GM19397 (cell line): Measurements from ENCODE around the gene CD24.
"Not testable (repeated sequence)": the region's sequence is repeated elsewhere in the genome, so short reads cannot be mapped to it uniquely, and the experiment has no call there.

ENCODE experiments used
- ATAC-seq: cut with Tn5 transposase; IDR thresholded peaks from one replicate; pipeline ENCODE4 v1.9.1; 2021; ENCODE audit warnings: mild to moderate bottlenecking, moderate library complexity; ENCODE audit not compliant: unreplicated experiment

Gene CD24, protein sequence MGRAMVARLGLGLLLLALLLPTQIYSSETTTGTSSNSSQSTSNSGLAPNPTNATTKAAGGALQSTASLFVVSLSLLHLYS

DNA sequence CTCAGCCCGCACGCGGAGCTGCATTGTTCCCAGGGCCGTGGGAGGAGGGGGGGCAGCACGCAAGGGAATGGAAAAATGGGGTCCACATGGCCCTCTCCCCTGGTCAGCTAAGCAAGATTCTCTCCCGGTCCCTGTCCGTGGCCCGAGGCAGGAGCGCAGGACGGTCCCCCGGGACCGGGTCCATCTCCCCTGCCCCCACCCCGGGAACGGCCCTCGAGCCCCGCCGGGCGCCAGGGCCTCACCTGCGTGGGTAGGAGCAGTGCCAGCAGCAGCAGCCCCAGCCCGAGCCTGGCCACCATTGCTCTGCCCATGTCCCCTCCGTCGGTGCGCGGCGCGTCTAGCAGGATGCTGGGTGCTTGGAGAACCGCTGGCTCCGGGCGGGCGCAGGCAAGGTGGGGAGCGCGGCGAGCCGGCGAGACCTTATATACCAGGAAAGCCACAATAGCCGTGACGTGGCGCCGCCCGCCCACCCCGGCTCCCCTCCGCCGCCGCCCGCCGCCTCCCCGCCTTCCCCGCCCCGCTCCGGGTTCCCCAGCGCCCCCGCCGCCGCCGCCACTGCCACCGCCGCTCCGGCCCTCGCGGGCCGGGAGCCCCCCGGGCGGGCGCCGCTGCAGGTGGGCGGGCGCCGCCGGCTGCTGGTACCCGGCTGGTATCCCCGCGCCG lies at the start of gene CD24:
TSS of gene CD24 (minus strand) at position 394 of the 663 bp plus-strand sequence. CDS start at position 311, 83 bp downstream.
- ATAC-seq, result peak; percentile 33

DNA sequence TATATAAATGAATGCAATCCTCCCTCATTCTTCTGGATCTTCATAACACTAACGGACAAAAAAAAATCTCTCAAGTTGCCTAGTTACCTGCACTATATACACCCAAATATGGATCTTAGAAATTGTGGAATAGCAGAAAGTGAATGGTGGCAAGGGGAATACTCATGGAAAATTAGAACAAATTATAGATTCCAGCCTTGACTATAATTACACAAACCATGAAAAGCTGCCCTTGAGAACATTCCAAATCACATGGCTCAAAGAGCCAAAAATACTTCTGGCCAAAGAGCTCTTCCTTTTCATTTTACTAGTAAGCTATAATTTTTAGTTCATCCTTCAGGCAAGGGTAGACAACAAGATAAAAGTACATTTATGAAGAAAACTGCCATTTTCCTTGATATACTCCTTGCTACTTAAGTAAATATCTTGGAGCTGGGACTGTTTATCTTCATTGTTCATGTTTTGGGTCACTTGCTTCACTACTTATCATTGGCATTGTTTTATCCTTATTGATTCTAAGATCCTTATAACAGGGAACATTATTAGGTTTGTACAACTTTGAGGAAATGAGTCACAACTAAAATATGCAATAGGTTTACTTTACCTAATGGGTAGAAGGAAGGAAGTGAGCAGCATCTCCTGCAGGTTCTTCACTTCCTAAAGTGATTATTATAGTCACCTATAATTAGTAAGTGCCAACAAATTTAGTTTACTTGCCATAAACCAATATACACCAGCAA lies 47.1 kb upstream of the CD24 start:
- no peak for ATAC-seq

DNA sequence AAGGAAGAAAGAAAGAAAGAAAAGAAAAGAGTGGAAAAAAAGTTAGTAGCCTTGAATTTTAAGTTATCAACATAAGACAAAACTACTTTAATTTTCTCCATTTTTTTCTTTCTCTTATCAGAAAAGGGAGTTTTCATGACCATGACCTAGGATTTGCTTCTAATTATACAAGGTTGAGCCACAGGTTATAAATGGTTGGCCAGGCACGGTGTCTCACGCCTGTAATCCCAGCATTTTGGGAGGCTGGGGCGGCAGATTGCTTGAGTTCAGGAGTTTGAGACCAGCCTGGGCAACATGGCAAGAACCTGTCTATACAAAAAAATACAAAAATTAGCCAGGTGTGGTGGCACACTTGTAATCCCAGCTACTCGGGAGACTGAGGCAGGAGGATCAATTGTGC lies 45.7 kb upstream of the CD24 start:
- ATAC-seq, result no peak

DNA sequence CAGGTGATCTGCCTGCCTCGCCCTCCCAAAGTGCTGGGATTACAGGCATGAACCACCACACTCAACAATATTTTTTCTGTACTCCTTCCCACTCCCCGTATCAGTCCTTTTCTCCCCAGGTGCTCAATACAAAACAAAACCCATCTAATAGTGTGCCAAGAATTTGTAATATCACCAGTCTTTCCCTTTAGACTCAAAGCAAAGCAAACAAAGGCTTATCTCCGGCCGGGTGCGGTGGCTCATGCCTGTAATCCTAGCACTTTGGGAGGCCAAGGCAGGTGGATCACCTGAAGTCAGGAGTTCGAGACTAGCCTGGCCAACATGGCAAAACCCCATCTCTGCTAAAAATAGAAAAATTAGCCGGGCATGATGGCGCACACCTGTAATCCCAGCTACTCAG lies 45.1 kb upstream of the CD24 start:
- ATAC-seq, result not testable (repeated sequence)

DNA sequence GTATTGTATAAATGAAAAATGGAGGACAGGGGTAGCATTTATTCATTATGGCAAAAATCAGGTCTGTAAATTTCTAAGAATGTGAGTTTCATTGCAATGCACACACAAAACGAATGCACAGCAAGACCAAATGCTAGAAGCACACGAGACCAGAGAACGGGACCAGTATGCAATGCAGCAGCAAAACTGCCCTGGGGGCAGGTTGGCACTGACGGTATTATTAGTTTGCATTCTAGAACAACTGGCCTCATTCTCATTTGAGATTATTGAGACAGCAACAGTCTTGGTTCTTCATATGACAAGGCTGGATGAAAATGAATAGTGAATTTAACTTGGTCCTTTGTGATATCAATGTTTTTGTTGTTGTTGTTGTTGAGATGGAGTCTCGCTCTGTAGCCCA lies 44.5 kb upstream of the CD24 start:
- ATAC-seq, result no peak

DNA sequence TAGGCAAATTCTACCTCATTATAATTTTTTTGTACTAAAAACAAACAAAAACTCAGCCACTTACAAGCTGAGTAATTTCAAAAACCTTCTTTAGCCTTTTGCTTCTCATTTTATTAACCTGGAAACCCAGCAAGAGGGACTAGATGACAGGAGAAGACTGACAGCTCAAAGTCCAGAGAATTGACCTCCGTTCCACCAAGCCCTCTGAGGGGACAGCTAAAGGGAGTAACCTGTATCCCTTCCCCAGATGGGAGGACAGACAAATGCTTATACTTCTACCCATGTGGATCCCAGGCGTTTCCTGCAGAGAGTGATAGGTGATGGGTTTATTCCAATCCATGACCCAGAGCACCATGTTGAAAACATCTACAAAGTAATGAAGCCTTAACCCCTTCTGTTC lies 35.0 kb upstream of the CD24 start:
- no peak for ATAC-seq

DNA sequence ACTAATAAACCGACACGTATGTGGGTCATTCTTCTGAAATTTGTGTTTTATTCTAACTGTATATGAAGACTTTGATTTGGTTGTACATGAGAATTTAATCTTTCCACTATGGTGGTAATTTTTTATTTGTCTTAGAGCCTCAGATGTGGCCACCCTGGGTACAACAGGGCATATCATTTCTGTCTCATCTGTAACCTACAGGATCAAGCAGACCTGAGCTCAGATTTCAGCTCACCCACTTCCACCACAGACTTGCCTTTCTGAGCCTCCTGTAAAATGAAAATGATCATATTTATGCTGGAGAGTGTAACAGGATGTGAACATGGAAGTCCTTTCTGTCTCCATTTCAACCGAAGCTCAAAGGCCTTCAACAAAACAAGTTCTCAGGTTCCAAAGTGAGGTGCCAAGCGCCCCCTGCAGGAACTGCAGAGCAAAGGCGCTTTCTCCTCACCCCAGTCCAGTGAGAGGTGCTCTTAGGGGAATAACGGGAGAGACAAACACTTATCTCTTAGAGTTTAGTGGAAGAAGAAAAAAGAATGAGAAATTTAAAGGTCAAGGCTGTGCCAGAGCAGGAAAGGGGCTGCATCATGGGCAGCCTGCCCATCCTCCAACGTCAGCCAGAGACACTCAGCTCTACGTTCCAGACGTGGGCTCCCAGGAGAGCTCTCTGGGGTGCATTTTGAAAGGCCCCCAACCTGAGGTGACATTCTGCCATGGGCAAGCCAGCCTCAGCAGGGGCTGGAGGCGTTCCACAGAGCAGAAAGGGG lies 23.0 kb upstream of the CD24 start:
- no peak for ATAC-seq

DNA sequence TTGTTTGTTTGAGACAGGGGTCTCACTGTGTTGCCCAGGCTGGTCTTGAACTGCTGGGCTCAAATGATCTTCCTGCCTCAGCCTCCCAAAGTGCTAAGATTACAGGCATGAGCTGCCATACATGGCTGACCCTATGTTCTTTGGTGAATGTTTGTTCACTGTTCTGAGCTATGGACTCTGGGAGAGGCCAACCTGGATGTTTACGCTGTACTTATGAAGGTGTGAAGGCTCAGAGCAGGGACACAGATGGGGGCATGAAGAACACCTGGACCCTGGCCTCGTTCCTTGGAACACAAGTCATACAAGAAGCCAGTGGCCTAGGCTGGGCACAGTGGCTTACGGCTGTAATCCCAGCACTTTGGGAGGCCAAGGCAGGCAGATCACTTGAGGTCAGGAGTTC lies 21.1 kb upstream of the CD24 start:
- no peak for ATAC-seq

DNA sequence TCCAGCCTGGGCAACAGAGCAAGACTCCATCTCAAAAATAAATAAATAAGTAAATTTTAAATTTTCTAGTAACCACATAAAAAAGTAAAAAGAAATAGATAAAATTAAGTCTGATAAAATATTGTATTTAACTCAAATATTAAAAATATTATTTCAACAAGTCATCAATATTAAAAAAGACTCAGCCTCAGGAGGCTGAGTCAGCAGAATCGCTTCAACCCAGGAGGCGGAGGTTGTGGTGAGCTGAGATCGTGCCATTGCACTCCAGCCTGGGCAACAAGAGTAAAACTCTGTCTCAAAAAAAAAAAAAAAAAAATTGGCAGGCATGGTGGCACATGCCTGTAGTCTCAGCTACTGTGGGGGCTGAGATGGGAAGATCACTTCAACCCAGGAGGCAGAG lies 15.2 kb upstream of the CD24 start:
- ATAC-seq, result not testable (repeated sequence)

DNA sequence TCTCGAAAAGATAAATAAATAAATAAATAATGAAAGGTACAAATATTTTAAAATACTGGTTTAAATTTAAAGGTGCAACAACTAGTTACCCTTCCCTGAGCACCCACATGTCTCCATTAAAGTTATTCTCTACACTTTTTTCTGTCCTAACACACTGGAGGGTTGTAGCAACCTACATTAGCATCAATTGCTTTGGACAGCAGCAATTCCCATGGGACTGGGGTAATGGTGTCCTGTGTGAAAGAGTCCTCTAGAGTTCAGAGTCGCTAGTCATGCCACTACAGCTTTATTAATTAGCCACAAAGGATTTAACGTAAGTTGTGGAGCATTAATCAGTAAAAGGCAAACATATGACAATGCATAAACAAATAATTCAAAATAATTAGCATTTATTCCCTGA lies 14.1 kb upstream of the CD24 start:
- no peak for ATAC-seq

DNA sequence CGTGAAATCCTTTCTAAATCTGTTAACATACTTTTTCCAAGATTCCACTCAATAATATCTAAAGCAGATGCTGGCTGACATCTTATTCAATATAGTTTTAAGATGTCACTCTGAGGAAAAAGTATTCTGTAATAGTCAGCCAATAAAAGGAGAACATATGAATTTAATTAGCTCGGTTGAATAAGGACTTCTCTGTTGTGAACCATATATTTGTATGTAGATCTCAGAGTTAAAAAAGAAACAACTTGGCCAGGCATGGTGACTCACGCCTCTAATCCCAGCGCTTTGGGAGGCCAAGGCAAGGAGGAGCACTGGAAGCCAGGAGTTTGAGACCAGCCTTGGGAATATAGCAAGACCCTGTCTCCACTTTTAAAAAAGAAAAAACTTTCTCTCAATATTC lies 7.4 kb upstream of the CD24 start:
- no peak for ATAC-seq

DNA sequence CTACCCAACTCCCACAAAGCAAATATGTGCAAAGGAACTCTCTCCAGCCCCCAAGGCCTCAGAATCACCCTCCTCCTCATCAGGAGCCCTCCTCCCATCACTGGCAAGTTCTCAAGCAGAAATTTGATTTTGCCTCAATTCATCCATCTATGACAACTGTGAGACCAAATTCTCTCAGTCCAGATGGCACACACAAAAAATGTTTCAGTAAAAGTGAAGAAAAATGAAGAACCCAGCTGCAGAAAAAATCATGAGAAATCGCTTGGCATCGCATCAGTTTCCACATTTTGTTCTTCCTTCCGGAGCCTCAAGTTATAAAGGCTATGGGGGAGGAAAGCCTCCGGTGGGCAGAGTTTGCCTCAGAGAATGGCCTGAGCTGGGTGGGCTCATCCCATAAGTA lies 6.4 kb upstream of the CD24 start:
- no peak for ATAC-seq

DNA sequence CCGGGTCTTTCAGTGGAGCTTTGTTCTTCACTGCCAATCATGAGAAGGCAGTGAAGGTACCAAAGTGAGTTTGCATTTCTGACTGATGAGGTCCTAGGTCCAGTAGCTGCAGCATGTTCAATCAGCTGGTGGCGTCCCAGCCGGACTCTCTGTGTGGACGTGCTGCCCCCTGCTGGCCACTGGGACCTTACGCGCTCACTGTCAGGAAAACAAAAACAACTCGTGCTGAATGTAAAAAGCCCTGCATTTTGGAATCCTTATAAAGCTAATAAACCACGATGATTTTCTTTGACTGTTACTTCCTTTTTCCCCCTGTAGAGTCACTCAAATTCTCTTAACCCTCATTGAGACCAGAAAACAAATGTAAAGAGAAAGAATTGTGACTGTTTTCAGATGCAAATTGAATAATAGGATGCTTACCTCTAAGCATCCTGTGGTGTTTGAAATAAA lies 4.9 kb upstream of the CD24 start:
- no peak for ATAC-seq

DNA sequence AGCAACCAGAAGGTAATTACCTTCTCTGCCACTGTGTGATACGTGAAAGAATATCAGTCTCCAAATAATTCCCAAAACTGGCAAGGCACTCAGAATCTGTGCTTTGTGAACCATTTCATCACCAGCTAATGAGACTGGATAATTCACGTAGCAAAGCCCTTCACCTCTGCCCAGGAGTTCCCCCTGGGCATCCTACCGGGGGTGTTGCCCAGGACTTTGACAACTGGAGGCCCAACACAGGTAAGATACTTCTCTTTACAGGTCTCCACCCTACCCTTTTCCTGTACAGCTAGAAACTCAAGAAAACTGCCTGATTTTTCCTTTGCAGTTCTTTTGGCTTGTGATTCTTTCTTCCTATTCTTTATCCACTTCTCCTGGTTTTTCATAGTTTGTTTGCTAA lies 2.7 kb upstream of the CD24 start:
- ATAC-seq, result no peak

DNA sequence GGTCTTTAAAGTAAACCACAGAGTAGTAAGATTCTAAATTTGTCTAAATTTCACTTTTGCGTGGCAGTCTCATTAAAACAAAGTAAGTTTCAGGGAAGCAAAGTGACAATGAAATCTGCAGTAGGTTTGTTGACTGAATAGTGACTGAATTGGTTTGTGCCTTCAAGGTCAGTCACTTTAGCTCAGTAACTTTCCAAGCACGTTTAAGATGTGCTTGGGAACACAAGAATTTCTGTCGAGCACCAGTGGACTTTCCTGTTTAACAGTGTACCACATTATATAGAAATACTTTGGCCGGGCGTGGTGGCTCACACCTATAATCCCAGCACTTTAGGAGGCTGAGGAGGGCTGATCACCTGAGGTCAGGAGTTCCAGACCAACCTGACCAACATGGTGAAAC lies 1.7 kb upstream of the CD24 start:
- ATAC-seq, result no peak

DNA sequence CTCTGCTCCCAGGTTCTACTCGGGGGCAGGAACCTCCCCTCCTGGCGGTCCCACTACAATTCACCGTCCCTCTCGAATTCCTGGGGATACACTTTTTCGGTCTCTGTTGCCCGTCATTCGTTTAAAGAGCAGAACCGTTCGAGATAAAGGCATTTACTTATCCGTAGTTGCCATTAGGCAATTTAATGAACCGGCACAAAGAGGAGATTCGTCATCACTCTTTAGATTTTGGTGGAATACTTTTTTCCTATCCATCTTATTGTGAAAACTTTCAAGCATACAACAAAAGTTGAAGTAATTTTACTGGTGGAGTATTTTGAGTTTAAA lies 1.2 kb upstream of the CD24 start:
- no peak for ATAC-seq

DNA sequence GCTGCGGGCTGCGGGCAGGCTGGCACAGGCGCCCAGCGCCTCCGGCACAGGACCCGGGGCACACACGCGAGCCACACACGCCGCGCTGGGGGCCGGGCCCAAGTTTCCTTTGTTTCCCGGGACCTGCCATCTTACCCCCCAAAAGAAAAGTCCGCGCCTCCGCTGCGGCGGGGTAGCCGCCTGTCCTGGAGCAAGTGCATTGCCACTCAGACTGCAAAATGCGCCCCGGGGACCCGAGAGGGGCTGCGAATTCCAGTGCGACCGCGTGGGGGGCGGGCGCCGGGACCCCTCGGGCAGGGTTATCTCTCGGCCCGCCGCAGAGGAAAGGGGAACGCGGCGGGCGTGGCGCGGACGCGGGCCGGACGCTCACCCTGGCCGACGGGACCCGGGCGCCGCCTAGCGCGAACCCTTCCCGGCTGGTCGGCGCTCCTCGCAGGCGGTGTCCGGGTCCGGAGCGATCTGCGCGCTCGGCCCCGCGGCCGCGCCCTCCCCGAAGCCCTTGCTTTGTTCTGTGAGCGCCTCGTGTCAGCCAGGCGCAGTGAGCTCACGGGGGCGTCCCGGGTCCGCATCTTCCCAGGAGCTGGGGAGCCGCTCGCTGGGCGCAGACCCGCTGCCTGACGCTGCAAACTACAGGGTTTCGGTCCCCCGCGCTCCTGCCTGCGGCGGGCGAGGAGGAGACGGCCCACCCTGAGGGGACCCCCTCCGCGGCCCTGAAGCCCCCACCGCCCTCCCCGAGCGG lies 639 bp upstream of the CD24 start:
- ATAC-seq, result peak; percentile 68

DNA sequence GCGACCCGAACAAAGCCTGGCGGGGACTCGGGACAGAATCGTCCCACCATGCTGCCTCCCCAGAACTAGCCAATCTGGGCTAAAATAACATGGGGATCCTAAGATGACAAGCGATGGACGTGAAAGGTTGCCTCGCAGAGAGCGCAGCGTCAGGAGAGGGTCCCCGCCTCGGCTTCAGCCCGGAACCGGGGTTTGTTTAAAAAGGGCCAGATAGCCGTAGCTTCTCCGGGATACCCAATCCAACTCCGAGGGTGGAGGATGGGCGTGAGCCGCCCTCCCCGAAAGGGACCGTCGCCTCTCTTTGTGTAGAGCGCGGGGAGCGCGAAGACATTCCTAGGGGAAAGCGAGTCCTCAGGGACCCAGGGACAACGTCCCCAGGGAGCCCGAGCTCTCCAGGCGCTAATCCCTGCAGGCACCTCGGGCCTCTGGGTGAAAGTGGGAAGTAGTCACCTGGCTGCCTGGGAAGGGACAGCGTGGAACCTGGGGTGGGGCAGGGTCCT lies 643 bp downstream of the CD24 start:
- ATAC-seq, result no peak

DNA sequence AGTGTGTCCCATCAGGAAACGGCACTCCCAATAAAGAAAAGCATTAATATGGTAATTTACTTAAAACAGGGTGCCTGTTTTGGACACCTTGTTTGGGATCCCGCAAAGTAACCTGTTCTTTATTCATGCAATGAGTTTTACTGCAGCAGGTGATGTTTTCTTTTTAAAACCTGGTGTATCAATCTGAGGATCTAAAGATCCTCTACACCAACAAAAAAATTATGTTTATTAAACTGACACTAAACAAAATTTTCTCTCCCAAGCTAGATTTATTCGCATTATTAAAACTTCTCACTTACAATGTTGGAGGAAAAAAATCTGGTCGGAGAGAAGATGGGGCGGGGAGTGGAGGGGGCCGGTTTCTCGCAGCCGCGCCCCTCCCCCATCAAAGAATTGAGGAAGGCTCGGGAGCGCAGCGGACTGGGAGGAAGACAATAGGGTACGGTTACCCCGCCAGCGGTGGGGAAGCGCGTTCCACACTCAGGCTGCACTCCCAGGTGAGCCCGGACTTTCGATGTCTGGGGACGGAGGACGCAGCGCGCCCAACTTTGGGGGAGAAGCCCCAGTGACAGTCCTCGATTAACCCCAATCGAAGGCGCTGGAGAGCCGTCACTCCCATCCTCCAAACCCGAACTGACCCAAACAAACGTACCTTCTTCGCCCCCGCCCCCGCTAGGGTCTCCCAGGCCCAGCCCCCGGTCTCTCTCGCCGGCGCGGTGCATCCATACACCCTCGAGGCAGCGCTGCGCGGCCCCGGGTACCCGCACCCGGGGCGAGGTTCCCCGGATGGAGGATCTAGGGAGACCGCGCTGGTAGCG lies 1.3 kb downstream of the CD24 start:
- ATAC-seq, result no peak

DNA sequence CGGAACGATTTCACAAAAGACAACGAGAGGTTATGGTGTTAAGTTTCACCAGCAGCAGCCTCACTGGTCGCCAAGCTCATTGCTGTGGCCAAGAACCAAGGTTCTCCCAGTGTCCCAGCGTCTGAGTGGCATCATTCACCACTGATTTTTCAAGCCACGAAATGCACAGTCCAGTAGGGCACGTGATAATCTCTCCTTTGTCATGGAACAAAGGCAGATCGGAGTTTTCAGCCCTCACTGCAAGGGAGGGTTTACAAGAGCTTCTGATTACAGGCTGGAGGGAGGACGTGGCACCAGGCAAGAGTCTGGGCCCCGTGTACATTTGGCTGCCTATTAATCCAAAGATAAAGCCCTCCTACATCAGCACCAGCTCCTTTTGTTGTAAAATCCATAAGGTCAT lies 2.0 kb downstream of the CD24 start:
- no peak for ATAC-seq
